Uterus (tissue), 4 donors: ENCODE data around the gene SBDS. TPM values are rescaled to one million over a fixed set of nuclear protein-coding genes. Genes with fewer than 3 reads are reported as not detected.

Source experiments
- DNase-seq, 2 donors: peaks; one replicate each; pipeline ENCODE4 v3.0.0-alpha.2; 2019 to 2020
- H3K27ac ChIP-seq, 2 donors: fragments of 200-600 bp; sonication (generic); 1 replicate in 1 of 2; 2 replicates in 1 of 2; pipeline ENCODE4 v1.5.1; 2016 to 2018
- H3K27me3 ChIP-seq, 2 donors: fragments of 200-600 bp; sonication (generic); one replicate each; pipeline ENCODE4 v1.5.1; 2018 to 2019; ENCODE audit warnings: control low read depth in 1 of 2
- H3K36me3 ChIP-seq, 2 donors: fragments of 200-600 bp; sonication (generic); one replicate each; pipeline ENCODE4 v1.5.1; 2019; ENCODE audit warnings: control low read depth in 1 of 2
- H3K4me1 ChIP-seq, 2 donors: fragments of 200-600 bp; sonication (generic); one replicate each; pipeline ENCODE4 v1.5.1; 2018 to 2019; ENCODE audit warnings: control low read depth in 1 of 2
- H3K4me3 ChIP-seq, 2 donors: fragments of 200-600 bp; sonication (generic); 1 replicate in 1 of 2; 2 replicates in 1 of 2; pipeline ENCODE4 v1.5.1; 2018 to 2019; ENCODE audit warnings: mild to moderate bottlenecking in 1 of 2
- H3K9me3 ChIP-seq, 2 donors: fragments of 200-600 bp; sonication (generic); one replicate each; pipeline ENCODE4 v1.5.1; 2019; ENCODE audit warnings: control low read depth in 1 of 2
- CTCF ChIP-seq, 4 experiments: fragments of 200-600 bp in 2 of 4; fragments of 450-650 bp in 2 of 4; sonication (generic) in 2 of 4; IDR thresholded peaks; one replicate each; pipeline ENCODE4 v1.5.1; 2016 to 2019; ENCODE audit warnings: antibody characterized with exemption in 4 of 4, mild to moderate bottlenecking in 2 of 4, moderate library complexity in 1 of 4
- POLR2A ChIP-seq, 2 donors: fragments of 450-650 bp; IDR thresholded peaks; one replicate each; pipeline ENCODE4 v1.6.1; 2016; ENCODE audit warnings: antibody characterized with exemption in 2 of 2, mild to moderate bottlenecking in 1 of 2, moderate library complexity in 1 of 2
- intact Hi-C: fragments of 100-400 bp; cut with DNase I; formaldehyde crosslinking; loops from one replicate; pipeline ENCODE4 v1.15.1; 2023; ENCODE audit warnings: low total_unique reads
- total RNA-seq, 4 donors: library from RNA; depleted of rRNA in 3 of 4; stranded (reverse); fragments of >200 nt in 3 of 4; gene quantifications; one replicate each; pipeline versions ENCODE4 v1.1.0 to v1.2.4, GENCODE V29; 2014 to 2023
- donor health status: DM: yes; HTN: yes; CAD: no.

SBDS gene
- total RNA-seq, 4 donors from 2014 or later, result 57.1 to 134 (median 94.8) TPM

GRCh38 chr7:66957595-66958290 is 37.6 kb downstream of the SBDS start:
- H3K4me3 ChIP-seq, result no peak overlapping the region
- no peak overlapping the region for H3K27ac ChIP-seq
- H3K9me3 ChIP-seq, result no peaks in the 10 kb centered on the region
- H3K4me1 ChIP-seq, result no peaks in the 10 kb centered on the region
- no peaks in the 10 kb centered on the region for H3K36me3 ChIP-seq
- intact Hi-C loops, result no loop called here
- H3K27me3 ChIP-seq, result no peaks in the 10 kb centered on the region
- TF ChIP-seq POLR2A (IDR thresholded peaks at IDR 0.05), result no peak
- TF ChIP-seq CTCF (IDR thresholded peaks at IDR 0.05), result no peak
- no peak for DNase-seq

- TF ChIP-seq POLR2A (IDR thresholded peaks at IDR 0.05) (no peak), CTCF (IDR thresholded peaks at IDR 0.05) (no peak)
- no peak for DNase-seq
- no peaks in the 10 kb centered on the region for H3K27me3 ChIP-seq
- no peaks in the 10 kb centered on the region for H3K36me3 ChIP-seq
- no peak overlapping the region for H3K27ac ChIP-seq
- no peaks in the 10 kb centered on the region for H3K9me3 ChIP-seq
- intact Hi-C loops, result no loop called here
- H3K4me1 ChIP-seq, result no peaks in the 10 kb centered on the region
- H3K4me3 ChIP-seq, result no peak overlapping the region
Observed at GRCh38 chr7:66953044-66953427, 42.4 kb downstream of the SBDS start.

GRCh38 chr7:66952343-66953043 is 42.9 kb downstream of the SBDS start:
- no peaks in the 10 kb centered on the region for H3K36me3 ChIP-seq

GRCh38 chr7:66950763-66951162 is 44.6 kb downstream of the SBDS start:
- H3K9me3 ChIP-seq, result no peaks in the 10 kb centered on the region
- no peak for DNase-seq
- intact Hi-C loops, result no loop called here

More at GRCh38 chr7:66952343-66953043, 42.9 kb downstream of the SBDS start:
- Histone ChIP-seq H3K4me3 (no peak overlapping the region), H3K27ac (no peak overlapping the region), H3K4me1 (no peaks in the 10 kb centered on the region), H3K27me3 (no peaks in the 10 kb centered on the region), H3K9me3 (no peaks in the 10 kb centered on the region)
- intact Hi-C loops, result no loop called here
- TF ChIP-seq CTCF (IDR thresholded peaks at IDR 0.05), result no peak
- TF ChIP-seq POLR2A (IDR thresholded peaks at IDR 0.05), result no peak
- no peak for DNase-seq

More at GRCh38 chr7:66950763-66951162, 44.6 kb downstream of the SBDS start:
- no peak for TF ChIP-seq POLR2A (IDR thresholded peaks at IDR 0.05)
- TF ChIP-seq CTCF (IDR thresholded peaks at IDR 0.05), result no peak
- no peaks in the 10 kb centered on the region for H3K27me3 ChIP-seq
- H3K36me3 ChIP-seq, result no peaks in the 10 kb centered on the region
- no peak overlapping the region for H3K4me3 ChIP-seq
- H3K27ac ChIP-seq, result no peak overlapping the region
- H3K4me1 ChIP-seq, result no peaks in the 10 kb centered on the region
